ENCODE data around the gene FBXL14.

Gene FBXL14

GRCh38 chr12:1539135-1539534 lies 55.2 kb downstream of the FBXL14 start:
- CTCF ChIA-PET: interaction anchor here (1.2 kb wide), 1 partner anchor 71 kb away, joined by 3 read pairs; no protein-coding TSS in a partner anchor
- POLR2A ChIA-PET: no interaction called here

GRCh38 chr12:1536817-1537216 lies 57.6 kb downstream of the FBXL14 start:
- CTCF ChIA-PET: interaction anchor here (0.7 kb wide), 1 partner anchor 419 kb away, joined by 3 read pairs; no protein-coding TSS in a partner anchor
- H3K36me3 ChIP-seq (ENCODE audit: control insufficient read depth in 2 of 2, insufficient read depth in 1 of 2, low read length in 2 of 2): peaks cover 0 to 4% of the 10 kb centered on the region in 2 experiments; a peak in 1 of 3 replicates
- no peak overlapping the region for H3K27ac ChIP-seq (ENCODE audit: extremely low read depth, low read depth, low read length)
- TF ChIP-seq ZNF560 (tag by site-specific recombination; IDR thresholded peaks at IDR 0.05; ENCODE audit: borderline replicate concordance): no peak
- TF ChIP-seq, protein P1, sequence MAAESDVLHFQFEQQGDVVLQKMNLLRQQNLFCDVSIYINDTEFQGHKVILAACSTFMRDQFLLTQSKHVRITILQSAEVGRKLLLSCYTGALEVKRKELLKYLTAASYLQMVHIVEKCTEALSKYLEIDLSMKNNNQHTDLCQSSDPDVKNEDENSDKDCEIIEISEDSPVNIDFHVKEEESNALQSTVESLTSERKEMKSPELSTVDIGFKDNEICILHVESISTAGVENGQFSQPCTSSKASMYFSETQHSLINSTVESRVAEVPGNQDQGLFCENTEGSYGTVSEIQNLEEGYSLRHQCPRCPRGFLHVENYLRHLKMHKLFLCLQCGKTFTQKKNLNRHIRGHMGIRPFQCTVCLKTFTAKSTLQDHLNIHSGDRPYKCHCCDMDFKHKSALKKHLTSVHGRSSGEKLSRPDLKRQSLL (tag by site-specific recombination; IDR thresholded peaks at IDR 0.05): peak; percentile 5; the same call in 1 of the 2 replicates
- POLR2A ChIA-PET: no interaction called here
- no peaks in the 10 kb centered on the region for H3K9me3 ChIP-seq (ENCODE audit: control insufficient read depth, insufficient read depth, low read depth, low read length)
- H3K4me3 ChIP-seq (ENCODE audit: low read depth, low read length): no peak overlapping the region
- H3K4me1 ChIP-seq (ENCODE audit: control insufficient read depth, insufficient read depth, low read length): peaks cover 15% of the 10 kb centered on the region

More at GRCh38 chr12:1539135-1539534, 55.2 kb downstream of the FBXL14 start:
- Histone ChIP-seq H3K4me3 (ENCODE audit: low read depth, low read length) (no peak overlapping the region), H3K27ac (ENCODE audit: extremely low read depth, low read depth, low read length) (no peak overlapping the region), H3K36me3 (ENCODE audit: control insufficient read depth in 2 of 2, insufficient read depth in 1 of 2, low read length in 2 of 2) (no peaks in the 10 kb centered on the region), H3K4me1 (ENCODE audit: control insufficient read depth, insufficient read depth, low read length) (peaks cover 6% of the 10 kb centered on the region), H3K9me3 (ENCODE audit: control insufficient read depth, insufficient read depth, low read depth, low read length) (no peaks in the 10 kb centered on the region)
- TF ChIP-seq ZIC2 (tag by site-specific recombination; IDR thresholded peaks at IDR 0.05): peak; percentile 90
- TF ChIP-seq, protein P2, sequence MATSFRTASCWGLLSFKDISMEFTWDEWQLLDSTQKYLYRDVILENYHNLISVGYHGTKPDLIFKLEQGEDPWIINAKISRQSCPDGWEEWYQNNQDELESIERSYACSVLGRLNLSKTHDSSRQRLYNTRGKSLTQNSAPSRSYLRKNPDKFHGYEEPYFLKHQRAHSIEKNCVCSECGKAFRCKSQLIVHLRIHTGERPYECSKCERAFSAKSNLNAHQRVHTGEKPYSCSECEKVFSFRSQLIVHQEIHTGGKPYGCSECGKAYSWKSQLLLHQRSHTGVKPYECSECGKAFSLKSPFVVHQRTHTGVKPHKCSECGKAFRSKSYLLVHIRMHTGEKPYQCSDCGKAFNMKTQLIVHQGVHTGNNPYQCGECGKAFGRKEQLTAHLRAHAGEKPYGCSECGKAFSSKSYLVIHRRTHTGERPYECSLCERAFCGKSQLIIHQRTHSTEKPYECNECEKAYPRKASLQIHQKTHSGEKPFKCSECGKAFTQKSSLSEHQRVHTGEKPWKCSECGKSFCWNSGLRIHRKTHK (tag by site-specific recombination; IDR thresholded peaks at IDR 0.05): no peak
- no peak for TF ChIP-seq ZNF530 (tag by site-specific recombination; IDR thresholded peaks at IDR 0.05; ENCODE audit: low read depth)
- TF ChIP-seq ZFHX2 (tag by site-specific recombination; conservative IDR thresholded peaks at IDR 0.05): no peak
- no peak for TF ChIP-seq ZNF391 (tag by site-specific recombination; IDR thresholded peaks at IDR 0.05; ENCODE audit: borderline replicate concordance, low read depth)
- TF ChIP-seq TCF7L2 (IDR thresholded peaks at IDR 0.05; ENCODE audit: borderline replicate concordance, low read depth, low read length): no peak

GRCh38 chr12:1534748-1535147 lies 59.6 kb downstream of the FBXL14 start:
- CTCF ChIA-PET: interaction anchor here (1.0 kb wide), 1 partner anchor 48 kb away, joined by 4 read pairs; no protein-coding TSS in a partner anchor
- POLR2A ChIA-PET: no interaction called here
- H3K27ac ChIP-seq (ENCODE audit: extremely low read depth, low read depth, low read length): no peak overlapping the region
- peaks cover 15% of the 10 kb centered on the region for H3K4me1 ChIP-seq (ENCODE audit: control insufficient read depth, insufficient read depth, low read length)
- H3K36me3 ChIP-seq (ENCODE audit: control insufficient read depth in 2 of 2, insufficient read depth in 1 of 2, low read length in 2 of 2): peaks cover 0 to 4% of the 10 kb centered on the region in 2 experiments; a peak in 1 of 3 replicates
- no peak overlapping the region for H3K4me3 ChIP-seq (ENCODE audit: low read depth, low read length)
- TF ChIP-seq BCL11B (tag by site-specific recombination; IDR thresholded peaks at IDR 0.05; ENCODE audit: low read depth): no peak
- TF ChIP-seq, protein P1 (tag by site-specific recombination; IDR thresholded peaks at IDR 0.05): peak; percentile 77
- no peaks in the 10 kb centered on the region for H3K9me3 ChIP-seq (ENCODE audit: control insufficient read depth, insufficient read depth, low read depth, low read length)

- no peak for TF ChIP-seq RBAK (tag by site-specific recombination; IDR thresholded peaks at IDR 0.05)
- peak; percentile 59 for TF ChIP-seq ZIC2 (tag by site-specific recombination; IDR thresholded peaks at IDR 0.05)
- TF ChIP-seq OSR2 (tag by site-specific recombination; IDR thresholded peaks at IDR 0.05): peak; percentile 74
- TF ChIP-seq SETDB1 (IDR thresholded peaks at IDR 0.05; ENCODE audit: insufficient read length, low read length): no peak
- Histone ChIP-seq H3K27ac (ENCODE audit: extremely low read depth, low read depth, low read length) (no peak overlapping the region), H3K4me1 (ENCODE audit: control insufficient read depth, insufficient read depth, low read length) (peaks cover 15% of the 10 kb centered on the region), H3K36me3 (ENCODE audit: control insufficient read depth in 2 of 2, insufficient read depth in 1 of 2, low read length in 2 of 2) (peaks cover 0 to 4% of the 10 kb centered on the region in 2 experiments; a peak in 1 of 3 replicates), H3K4me3 (ENCODE audit: low read depth, low read length) (no peak overlapping the region), H3K9me3 (ENCODE audit: control insufficient read depth, insufficient read depth, low read depth, low read length) (no peaks in the 10 kb centered on the region)
- CTCF ChIA-PET: interaction anchor here (1.1 kb wide), 1 partner anchor 26 kb away, joined by 3 read pairs; no protein-coding TSS in a partner anchor
- POLR2A ChIA-PET: no interaction called here
These were observed 60.6 kb downstream of the FBXL14 start for GRCh38 chr12:1533602-1534304.
